PC-9 (cell line): ENCODE measurements around the gene KMT5C.

Experiments
- EZH2 ChIP-seq: fragments of 200-600 bp; sonication (generic); IDR thresholded peaks from 2 replicates; pipeline ENCODE4 v1.8.0; 2017; ENCODE audit warnings: antibody characterized with exemption, low read depth
- TF ChIP-seq, protein P1 (sequence below): fragments of 200-600 bp; sonication (generic); conservative IDR thresholded peaks from 2 replicates; pipeline ENCODE4 v1.6.1; 2017; ENCODE audit warnings: mixed run types, antibody characterized with exemption, mild to moderate bottlenecking, moderate library complexity

DNA sequence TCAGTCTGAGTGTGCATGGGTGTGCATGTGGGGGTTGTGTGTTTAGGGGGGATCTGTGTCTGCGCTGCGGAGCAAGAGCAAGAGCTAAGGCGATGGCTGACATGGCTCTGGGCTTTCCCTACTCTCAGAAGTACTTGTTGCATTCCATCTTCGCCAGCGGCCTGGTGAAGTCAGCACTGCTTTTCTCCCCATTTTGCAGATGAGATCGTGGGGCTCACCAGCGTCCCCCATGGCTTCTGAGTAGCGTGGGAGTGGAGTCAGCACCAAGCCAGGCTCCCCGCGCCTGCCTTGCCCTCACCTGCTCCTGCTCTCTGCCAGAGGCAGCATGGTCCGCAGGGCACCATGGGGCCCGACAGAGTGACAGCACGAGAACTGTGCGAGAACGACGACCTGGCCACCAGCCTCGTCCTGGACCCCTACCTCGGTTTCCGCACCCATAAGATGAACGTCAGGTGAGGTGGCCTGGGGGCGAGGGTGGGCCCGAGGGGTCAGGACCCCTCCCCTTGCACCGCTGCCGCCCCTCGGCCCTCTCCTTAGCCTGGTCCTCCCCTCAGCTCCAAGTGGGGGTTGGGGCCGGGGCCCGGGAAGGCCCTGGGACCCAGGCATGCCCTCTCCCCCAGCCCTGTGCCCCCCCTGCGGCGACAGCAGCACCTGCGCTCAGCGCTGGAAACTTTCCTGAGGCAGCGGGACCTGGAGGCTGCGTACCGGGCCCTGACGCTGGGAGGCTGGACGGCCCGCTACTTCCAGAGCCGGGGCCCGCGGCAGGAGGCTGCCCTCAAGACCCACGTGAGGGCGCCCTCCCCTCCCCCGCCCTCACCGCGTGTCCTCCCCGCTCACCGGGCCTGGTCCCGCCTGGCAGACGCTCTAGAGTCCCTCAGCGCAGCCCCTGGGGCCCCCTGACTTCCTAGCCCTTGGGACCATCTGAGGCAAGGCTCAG, 2.2 kb downstream of the KMT5C start:
- TF ChIP-seq, protein P1, sequence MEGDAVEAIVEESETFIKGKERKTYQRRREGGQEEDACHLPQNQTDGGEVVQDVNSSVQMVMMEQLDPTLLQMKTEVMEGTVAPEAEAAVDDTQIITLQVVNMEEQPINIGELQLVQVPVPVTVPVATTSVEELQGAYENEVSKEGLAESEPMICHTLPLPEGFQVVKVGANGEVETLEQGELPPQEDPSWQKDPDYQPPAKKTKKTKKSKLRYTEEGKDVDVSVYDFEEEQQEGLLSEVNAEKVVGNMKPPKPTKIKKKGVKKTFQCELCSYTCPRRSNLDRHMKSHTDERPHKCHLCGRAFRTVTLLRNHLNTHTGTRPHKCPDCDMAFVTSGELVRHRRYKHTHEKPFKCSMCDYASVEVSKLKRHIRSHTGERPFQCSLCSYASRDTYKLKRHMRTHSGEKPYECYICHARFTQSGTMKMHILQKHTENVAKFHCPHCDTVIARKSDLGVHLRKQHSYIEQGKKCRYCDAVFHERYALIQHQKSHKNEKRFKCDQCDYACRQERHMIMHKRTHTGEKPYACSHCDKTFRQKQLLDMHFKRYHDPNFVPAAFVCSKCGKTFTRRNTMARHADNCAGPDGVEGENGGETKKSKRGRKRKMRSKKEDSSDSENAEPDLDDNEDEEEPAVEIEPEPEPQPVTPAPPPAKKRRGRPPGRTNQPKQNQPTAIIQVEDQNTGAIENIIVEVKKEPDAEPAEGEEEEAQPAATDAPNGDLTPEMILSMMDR = no peak
- TF ChIP-seq EZH2 = no peak
